Inflammatory macrophage treated with lipopolysaccharide for 1 hour (primary cell): ENCODE data around the gene RSAD1.

Experiments
- DNase-seq, 2 donors: peaks; one replicate each; pipeline ENCODE4 v3.0.0-alpha.2; 2020 to 2022

Gene RSAD1

GRCh38 chr17:50498021-50498874 is 19.6 kb downstream of the RSAD1 start:
- no peak for DNase-seq

DNA sequence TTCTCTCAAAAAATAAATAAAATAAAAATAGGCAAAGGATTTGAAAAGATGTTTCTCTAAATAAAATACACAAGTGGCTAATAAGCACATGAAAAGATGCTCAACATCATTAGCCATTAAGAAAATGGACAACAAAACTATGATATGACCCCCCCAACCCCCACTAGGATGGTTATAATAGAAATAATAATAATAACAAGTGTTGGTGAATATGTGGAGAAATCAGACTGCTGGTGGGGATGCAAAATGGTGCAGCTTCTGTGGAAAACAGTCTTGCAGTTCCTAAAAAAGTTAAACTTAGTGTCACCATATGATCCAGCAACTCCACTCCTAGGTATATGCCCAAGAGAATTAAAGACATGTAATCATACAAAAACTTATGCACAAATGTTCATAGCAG is 20.6 kb downstream of the RSAD1 start:
- no peak for DNase-seq

- DNase-seq = no peak
Measured at GRCh38 chr17:50499721-50500120, 21.1 kb downstream of the RSAD1 start.

DNA sequence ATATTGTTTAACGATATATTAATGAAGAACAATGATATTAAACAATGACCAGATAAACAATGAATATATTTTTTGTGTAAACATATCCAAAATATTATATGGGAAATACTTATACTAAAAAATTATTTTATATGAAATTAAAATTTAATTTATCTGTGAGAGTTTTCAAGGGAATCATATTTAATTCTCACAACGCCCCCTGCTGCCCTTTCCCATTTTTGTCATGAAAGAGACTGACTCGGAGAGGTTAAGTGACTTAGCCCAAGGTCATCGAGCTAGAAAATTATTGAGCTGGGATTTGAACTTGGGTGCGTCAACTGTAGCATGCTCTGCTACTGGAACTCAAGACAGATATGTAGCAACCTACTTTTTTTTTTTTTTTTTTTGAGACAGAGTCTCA is 22.4 kb downstream of the RSAD1 start:
- peak; percentile 20 to 74 for DNase-seq

DNA sequence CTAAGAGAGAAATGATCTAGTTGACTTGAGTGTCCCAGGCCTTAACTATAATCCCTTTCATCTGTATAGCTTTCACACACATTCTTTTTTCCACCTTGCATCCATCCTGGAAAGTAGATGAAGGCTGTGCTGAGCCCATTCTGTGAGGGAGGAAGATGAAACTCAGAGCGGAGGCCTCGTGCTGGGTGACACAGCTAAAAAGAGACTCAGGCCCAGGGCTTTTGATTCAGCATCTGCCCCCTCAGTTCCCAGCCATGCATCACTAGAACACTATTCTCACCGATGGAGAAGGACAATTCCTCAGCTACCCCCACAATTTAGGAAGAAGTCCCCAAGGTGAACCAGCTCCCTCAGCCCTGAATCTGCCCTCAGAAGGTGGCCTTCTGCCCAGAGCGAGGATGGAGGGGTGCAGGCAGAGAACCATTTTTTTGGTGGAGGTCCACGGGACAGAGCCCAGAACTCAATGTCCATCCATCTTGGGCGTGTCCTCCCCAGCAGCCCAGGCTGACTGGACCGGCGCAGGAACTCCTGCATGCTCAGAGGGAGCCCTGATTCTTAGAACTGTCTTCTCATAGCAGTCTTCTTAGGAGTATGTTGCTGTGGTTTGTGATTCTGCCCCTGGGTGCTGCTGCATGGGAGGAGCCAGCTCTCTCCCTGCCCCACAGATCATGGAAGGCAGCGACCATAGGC is 23.8 kb downstream of the RSAD1 start:
- no peak for DNase-seq

DNA sequence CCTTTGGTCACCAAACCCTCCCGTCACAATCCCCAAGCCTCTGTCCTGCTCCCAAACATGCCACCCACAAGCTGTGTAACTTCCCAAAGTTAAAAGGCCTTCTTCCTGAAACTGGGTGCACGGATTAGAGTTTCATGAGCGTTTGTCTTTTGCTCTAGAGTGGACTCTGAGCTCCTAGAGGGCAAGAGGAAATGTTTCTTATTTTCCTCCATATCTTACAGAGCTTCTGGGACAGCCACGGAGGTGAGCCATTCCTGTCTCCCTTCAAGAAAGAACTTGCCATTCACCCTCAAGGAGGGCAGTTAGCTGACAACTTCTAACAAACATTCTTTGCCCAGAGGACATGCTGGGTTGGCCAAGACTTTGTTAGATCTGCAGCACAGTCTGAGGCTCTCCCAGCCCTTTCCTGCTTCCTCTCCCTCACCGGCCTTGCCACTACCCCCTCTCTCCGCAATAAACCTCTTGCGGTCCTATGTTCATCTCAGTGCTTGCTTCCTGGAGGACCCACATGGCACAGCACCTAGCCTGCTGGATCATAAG is 27.0 kb downstream of the RSAD1 start:
- peak; percentile 31 to 38 for DNase-seq

- DNase-seq = no peak
Measured at GRCh38 chr17:50506298-50506697, 27.6 kb downstream of the RSAD1 start.

DNA sequence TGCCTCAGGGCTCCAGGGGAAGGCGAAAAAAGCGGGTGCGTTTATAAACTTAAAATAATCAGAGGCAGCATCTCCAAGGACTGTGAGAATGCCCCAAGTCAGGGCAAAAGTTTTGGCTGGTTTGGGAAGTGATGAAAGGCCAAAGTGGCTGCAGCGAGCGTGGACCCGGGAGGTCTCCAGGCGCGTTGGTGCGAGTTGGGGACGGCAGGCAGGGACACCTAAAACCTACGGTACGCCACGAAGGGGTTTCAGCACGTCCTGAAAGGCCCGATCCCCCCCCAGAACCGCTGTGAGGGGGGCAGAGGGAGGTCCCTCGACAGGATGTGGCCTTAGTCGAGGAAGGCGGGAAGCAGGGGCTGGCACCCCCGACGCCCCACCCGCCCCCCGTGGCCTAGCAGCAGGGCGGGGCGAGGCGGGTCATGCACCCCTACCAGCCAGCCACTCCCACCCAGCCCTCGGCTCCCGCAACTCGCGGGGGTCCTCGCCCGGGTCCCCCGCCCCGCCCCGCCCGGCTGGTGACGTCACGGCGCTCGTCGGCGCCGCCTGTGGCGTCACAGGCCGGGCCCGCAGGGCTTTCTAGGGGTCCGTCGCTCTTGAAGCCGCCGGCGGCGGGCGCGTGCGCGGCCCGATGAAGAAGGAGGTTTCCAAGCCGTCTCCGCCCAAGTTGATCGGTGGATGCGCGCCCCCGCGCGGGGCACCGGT is 29.4 kb downstream of the RSAD1 start, which contains the start of gene MYCBPAP:
MYCBPAP (plus strand) TSS at position 569 of the 702 bp plus-strand sequence. CDS start 236 bp downstream, outside the sequence.
- DNase-seq = peak; percentile 53 to 72

DNA sequence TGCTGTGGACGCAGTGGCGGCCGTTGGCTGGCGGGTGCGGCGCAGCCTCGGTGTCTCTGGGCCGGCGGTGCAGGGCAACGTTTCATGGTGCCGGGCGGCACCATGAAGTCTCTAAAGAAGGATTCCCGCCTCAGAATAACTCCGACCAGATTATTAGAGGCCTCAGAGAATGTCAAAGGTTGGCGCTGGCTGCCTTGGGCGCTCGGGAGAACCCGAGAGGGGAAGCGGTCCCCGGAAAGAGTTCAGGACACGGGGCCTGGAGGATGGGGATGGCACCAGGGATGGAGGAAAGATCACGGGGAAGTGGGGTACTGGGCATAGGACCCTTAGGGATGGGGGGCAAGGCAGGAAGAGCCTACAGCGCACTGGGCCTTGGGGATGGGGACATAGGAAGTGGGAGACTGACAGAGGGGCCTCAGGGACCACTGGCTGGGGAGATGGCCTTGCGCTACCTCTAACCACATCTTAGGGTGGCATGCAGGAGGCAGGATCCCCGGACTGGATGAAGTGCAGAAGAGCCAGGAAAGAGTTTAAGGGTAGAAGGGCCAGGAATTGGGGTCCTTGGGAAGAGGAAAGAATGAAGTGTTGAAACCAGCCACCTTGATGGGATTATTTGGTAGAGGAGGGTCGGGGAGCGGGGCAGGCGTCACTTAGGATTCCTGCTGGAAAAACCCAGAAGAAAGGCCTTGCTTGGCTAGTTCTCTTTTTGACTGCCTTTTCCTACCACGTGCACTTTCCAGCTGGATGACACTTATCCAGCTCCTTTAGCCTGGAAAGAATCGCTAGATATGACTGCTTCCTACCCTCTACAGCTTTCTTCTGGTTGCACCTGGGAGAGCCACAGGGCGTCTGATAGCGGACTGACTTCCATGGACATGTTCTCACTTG is 30.2 kb downstream of the RSAD1 start:
- DNase-seq = no peak

DNA sequence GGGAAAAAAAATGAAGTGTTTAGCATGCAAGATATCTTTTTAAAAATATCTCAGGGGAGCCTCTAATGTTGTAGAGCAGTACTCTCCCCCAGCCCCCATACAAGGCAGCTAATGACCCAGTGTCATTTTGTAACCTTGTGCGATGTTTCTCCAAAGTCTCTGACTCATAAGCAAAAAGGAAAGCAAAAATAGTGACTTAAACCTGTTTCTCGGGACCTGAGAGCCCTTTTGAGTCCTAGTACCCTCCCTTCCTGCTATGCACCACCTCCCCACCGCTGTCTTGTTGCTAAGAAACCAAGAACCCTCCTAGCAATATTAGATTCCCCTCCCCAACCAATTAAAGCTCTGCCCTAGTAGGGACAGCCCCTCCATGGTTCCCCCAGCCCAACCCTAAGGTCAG is 32.4 kb downstream of the RSAD1 start:
- DNase-seq = peak in 1 of 2 donors; percentile 38

DNA sequence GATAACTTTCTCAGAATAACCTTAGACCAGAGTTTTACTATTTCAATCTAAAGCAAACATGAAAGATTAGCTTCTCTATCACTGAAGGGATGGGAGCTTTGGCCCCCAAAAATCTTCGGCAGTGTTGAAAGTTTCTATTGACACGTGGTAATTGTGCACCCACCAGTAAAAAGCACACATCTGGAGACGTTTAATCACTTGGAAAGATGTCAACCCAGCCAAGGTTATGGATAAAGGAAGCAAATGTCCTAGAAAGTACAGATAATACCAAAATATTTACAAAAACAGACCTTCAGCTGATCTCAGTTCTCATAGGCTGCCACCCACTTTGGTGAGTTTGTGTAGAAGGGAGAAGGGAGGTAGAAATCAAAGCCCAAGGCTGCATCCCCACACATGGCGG is 34.8 kb downstream of the RSAD1 start:
- DNase-seq = no peak

DNA sequence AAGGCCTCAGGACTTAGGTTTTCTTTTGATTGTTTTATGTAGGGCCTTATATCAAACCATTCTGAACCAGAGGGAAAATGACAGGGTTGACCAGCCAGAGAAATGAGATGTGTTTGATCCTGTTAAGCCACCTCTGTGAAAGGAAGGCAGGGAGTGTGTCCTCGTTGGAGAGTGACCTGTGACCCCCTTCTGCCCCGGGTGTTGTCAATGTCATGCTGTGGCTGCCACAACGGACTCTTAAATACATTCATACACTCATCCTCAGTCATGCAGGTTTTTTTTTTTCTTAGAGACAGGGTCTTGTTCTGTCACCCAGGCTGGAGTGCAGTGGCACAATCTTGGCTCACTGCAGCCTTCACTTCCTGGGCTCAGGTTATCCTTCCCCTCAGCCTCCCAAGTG is 35.7 kb downstream of the RSAD1 start:
- no peak for DNase-seq

GRCh38 chr17:50514936-50515702 is 36.5 kb downstream of the RSAD1 start:
- DNase-seq = peak; percentile 19 to 51

- DNase-seq = no peak
Measured at GRCh38 chr17:50517011-50517410, 38.4 kb downstream of the RSAD1 start.

DNA sequence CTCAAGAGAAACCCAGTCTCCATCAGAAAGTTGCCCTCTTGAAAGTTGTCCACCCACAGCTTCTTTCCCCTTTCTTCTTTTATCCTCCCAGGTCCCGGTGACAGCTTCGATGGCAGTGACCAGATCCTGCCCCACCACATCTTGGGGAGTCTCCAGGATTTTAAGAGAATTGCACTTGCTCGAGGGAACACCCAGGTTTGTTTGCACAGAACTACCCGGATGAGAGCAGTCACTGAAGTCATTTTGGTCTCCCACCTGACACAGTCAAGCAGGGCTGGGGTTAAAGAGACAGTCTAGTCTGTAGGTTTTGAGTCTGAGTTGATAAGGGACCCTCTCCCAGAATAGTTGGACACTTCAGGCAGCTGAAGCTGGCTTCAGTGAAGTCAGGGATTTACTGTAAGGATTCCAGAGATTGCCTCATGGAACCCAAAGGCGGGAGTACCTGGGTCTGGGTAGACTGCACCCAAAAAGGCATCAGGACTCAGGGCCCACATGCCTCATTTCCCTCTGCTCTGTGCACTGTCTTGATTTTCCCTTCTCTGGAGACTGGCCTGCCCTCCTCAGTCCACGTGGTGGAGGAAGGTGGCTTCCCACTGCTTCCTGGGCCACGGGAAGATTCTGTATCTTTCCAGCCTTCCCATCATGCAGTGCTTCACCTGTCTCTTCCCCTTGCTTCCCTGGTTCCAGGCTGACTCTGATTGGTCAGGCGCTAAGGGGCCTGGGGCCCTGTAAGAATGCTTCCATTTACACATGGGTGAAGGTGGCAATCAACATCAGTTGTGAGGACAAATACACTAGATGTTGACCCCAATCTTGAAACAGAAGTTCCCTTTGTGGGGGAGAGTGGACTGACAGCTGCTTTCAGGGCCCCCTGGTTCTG is 39.1 kb downstream of the RSAD1 start:
- DNase-seq = no peak

DNA sequence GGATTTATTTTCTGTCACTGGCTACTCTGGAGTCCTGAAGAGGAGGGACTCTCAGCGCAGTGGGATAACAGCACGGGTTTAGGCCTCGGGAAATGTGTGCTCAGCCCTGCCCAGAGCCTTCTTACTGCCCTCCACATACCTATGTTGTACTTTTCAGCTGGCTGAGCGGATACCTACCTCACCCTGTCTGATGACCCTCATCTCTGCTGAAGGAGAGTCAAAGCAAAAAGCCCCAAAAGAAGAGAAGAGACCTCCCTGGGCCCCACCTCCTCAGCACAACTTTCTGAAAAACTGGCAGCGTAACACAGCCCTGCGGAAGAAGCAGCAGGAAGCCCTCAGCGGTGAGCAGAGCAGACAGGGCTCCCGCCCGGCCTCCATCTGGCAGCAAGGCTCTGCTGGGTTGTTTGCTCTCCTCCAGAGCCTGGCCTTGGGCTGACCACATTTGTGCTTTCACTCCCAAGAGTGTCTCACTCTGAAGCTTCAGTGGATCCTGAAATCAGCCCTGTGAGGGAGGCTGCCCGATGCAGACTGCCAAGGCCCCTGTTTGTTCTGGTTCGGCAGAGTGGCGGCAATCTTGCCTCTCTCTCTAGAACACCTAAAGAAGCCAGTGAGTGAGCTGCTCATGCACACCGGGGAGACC is 39.8 kb downstream of the RSAD1 start:
- no peak for DNase-seq

- no peak for DNase-seq
Measured at GRCh38 chr17:50519141-50519834, 40.6 kb downstream of the RSAD1 start.

DNA sequence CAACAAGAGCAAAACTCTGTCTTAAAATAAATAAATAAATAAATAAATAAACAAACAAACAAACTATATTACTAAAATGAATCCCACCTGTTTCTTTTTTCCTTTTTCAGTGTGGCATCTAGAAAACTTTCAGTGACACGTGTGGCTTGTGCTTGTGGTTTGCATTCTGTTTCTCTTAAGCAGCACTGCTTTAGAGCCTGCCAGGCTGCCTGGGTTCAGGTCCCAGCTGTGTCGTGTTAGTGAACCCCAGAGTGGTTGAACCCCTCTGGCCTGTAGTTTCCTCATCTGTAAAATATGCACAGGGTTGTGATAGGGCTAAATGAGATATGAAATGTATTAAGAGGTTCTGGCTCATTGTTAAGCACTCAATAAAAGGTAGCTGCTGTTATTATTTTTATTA is 41.8 kb downstream of the RSAD1 start:
- DNase-seq = no peak

- DNase-seq = no peak
Measured at GRCh38 chr17:50521514-50521913, 42.9 kb downstream of the RSAD1 start.
